HL-60 (cell line): ENCODE measurements around the gene SMIM22.

Experiments
- DNase-seq, 2 experiments: peaks; one replicate each; pipeline ENCODE4 v3.0.0-alpha.2; 2010 to 2020; ENCODE audit warnings: low read depth in 1 of 2, low spot score in 1 of 2
- H3K27ac ChIP-seq: fragments of 250-450 bp; sonication (Bioruptor Pico); replicated peaks from 2 replicates; pipeline ENCODE4 v1.5.1; 2020; ENCODE audit warnings: mild to moderate bottlenecking, moderate library complexity
- H3K27me3 ChIP-seq: fragments of 250-450 bp; sonication (Bioruptor Pico); 2 replicates; pipeline ENCODE4 v1.5.1; 2021; ENCODE audit warnings: mild to moderate bottlenecking, moderate library complexity; ENCODE audit not compliant: insufficient read depth, poor library complexity, severe bottlenecking
- H3K4me3 ChIP-seq: replicated peaks from 2 replicates; pipeline ENCODE4 v1.5.1; 2011; ENCODE audit warnings: mild to moderate bottlenecking, control low read depth, low read length; ENCODE audit not compliant: insufficient read depth
- CTCF ChIP-seq: IDR thresholded peaks from one replicate; pipeline ENCODE4 v1.5.1; 2011; ENCODE audit warnings: low read length, control low read depth, inconsistent platforms; ENCODE audit not compliant: insufficient read depth
- GABPA ChIP-seq: IDR thresholded peaks from 2 replicates; pipeline ENCODE4 v1.6.1; 2012; ENCODE audit warnings: low read depth
- POLR2AphosphoS5 ChIP-seq: IDR thresholded peaks from 2 replicates; pipeline ENCODE4 v1.6.1; 2012; ENCODE audit warnings: low read depth
- SPI1 ChIP-seq: IDR thresholded peaks from 2 replicates; pipeline ENCODE4 v1.6.1; 2012; ENCODE audit warnings: low read depth, mild to moderate bottlenecking, borderline replicate concordance
- TF ChIP-seq, protein P1 (sequence below): IDR thresholded peaks from 2 replicates; pipeline ENCODE4 v1.6.1; 2012; ENCODE audit warnings: low read depth; ENCODE audit not compliant: insufficient replicate concordance

The SMIM22 gene

DNA sequence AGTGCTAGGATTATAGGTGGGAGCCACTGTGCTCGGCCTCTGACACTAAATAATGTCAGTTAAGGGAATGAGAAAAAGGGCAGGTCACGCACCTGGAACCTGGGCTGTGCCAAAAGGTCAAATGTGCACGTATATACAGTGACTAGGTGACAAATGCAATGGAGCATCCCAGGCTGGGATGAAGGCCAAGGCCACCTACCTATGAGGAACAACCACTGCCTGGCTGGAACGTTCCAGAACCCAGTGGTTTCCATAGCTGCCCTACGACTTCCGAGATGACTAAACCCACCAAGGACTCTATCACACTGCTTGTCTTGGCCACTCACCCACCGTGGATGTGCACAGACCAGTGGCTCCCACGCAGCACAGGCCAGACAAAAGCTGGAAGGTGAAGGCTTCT, 44.3 kb upstream of the SMIM22 start:
- H3K27ac ChIP-seq: no peak overlapping the region
- DNase-seq: no peak
- TF ChIP-seq POLR2AphosphoS5: no peak
- TF ChIP-seq, protein P1, sequence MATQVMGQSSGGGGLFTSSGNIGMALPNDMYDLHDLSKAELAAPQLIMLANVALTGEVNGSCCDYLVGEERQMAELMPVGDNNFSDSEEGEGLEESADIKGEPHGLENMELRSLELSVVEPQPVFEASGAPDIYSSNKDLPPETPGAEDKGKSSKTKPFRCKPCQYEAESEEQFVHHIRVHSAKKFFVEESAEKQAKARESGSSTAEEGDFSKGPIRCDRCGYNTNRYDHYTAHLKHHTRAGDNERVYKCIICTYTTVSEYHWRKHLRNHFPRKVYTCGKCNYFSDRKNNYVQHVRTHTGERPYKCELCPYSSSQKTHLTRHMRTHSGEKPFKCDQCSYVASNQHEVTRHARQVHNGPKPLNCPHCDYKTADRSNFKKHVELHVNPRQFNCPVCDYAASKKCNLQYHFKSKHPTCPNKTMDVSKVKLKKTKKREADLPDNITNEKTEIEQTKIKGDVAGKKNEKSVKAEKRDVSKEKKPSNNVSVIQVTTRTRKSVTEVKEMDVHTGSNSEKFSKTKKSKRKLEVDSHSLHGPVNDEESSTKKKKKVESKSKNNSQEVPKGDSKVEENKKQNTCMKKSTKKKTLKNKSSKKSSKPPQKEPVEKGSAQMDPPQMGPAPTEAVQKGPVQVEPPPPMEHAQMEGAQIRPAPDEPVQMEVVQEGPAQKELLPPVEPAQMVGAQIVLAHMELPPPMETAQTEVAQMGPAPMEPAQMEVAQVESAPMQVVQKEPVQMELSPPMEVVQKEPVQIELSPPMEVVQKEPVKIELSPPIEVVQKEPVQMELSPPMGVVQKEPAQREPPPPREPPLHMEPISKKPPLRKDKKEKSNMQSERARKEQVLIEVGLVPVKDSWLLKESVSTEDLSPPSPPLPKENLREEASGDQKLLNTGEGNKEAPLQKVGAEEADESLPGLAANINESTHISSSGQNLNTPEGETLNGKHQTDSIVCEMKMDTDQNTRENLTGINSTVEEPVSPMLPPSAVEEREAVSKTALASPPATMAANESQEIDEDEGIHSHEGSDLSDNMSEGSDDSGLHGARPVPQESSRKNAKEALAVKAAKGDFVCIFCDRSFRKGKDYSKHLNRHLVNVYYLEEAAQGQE: no peak
- no peak for TF ChIP-seq CTCF
- no peak for TF ChIP-seq GABPA
- TF ChIP-seq SPI1: no peak
- no peak overlapping the region for H3K4me3 ChIP-seq
- H3K27me3 ChIP-seq: no peaks in the 10 kb centered on the region

GRCh38 chr16:4752351-4753100, 42.6 kb upstream of the SMIM22 start:
- no peak overlapping the region for H3K4me3 ChIP-seq
- no peak for DNase-seq
- H3K27me3 ChIP-seq: no peaks in the 10 kb centered on the region
- no peak for TF ChIP-seq GABPA
- TF ChIP-seq, protein P1: no peak
- no peak for TF ChIP-seq CTCF
- TF ChIP-seq POLR2AphosphoS5: no peak
- TF ChIP-seq SPI1: no peak
- H3K27ac ChIP-seq: no peak overlapping the region

DNA sequence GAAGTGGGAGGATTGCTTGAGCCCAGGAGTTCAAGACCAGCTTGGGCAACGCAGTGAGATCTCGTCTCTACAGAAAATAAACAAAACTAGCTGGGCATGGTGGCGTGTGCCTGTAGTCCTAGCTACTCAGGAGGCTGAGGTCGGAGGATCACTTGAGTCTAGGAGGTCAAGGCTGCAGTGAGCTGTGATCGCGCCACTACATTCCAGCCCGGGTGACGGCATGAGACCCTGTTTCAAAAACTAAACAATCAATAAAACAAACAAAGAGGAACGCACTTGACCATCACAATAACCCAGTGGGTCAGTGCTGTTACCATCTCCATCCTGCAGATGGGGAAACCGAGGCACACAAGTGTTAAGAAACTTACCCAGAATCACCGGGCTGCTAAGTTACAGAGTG, 41.9 kb upstream of the SMIM22 start:
- Histone ChIP-seq H3K27ac (no peak overlapping the region), H3K27me3 (no peaks in the 10 kb centered on the region), H3K4me3 (no peak overlapping the region)
- no peak for DNase-seq
- TF ChIP-seq CTCF (no peak), POLR2AphosphoS5 (no peak), GABPA (no peak), SPI1 (no peak)
- TF ChIP-seq, protein P1: no peak
